MM.1S (cell line): Measurements from ENCODE around the gene RGMA.

ENCODE experiments used
- EZH2 ChIP-seq: fragments of 300-600 bp; sonication (generic); optimal IDR thresholded peaks from 2 replicates; pipeline ENCODE3; 2017; ENCODE audit warnings: low read depth, mild to moderate bottlenecking, antibody characterized with exemption, low read length, mixed read lengths
- EZH2phosphoT487 ChIP-seq: fragments of 300-600 bp; sonication (generic); IDR thresholded peaks from 2 replicates; pipeline ENCODE4 v1.6.1; 2018; ENCODE audit warnings: antibody characterized with exemption, low read length
- TF ChIP-seq, protein P1 (sequence below): fragments of 300-600 bp; sonication (generic); IDR thresholded peaks from 2 replicates; pipeline ENCODE4 v1.5.1; 2016; ENCODE audit warnings: antibody characterized with exemption, low read length, mixed read lengths

DNA sequence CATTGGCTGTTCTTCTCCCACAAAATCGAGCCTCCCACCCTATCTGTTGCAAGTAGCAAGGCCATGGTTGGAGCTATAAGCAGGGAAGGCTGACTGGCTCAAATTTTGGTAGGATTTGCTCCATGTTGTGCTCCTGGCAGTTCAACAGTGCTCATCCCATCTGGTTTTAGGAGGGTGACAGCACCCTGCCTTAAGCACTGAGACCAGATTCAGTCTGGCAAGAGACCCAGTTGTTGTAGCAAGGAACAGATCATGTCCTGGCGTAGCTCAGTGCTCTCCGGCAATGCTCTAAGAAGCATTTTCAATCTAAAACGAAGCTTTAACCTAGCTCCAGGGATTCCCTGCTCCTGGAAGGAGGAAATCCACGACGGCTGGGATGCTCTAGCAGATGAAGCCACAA lies 91.2 kb downstream of the RGMA start:
- TF ChIP-seq, protein P1, sequence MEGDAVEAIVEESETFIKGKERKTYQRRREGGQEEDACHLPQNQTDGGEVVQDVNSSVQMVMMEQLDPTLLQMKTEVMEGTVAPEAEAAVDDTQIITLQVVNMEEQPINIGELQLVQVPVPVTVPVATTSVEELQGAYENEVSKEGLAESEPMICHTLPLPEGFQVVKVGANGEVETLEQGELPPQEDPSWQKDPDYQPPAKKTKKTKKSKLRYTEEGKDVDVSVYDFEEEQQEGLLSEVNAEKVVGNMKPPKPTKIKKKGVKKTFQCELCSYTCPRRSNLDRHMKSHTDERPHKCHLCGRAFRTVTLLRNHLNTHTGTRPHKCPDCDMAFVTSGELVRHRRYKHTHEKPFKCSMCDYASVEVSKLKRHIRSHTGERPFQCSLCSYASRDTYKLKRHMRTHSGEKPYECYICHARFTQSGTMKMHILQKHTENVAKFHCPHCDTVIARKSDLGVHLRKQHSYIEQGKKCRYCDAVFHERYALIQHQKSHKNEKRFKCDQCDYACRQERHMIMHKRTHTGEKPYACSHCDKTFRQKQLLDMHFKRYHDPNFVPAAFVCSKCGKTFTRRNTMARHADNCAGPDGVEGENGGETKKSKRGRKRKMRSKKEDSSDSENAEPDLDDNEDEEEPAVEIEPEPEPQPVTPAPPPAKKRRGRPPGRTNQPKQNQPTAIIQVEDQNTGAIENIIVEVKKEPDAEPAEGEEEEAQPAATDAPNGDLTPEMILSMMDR: no peak
- TF ChIP-seq EZH2 (no peak), EZH2phosphoT487 (no peak)
